WTC11 (cell line): Measurements from ENCODE around the gene NCOA1.

Experiments used
- GRHL2 ChIP-seq: fragments of 250-450 bp; sonication (Bioruptor Pico); IDR thresholded peaks from 2 replicates; pipeline ENCODE4 v1.8.0; 2022; ENCODE audit warnings: mild to moderate bottlenecking, moderate library complexity; ENCODE audit not compliant: insufficient replicate concordance, severe bottlenecking
- ZNF138 ChIP-seq: sonication (generic); formaldehyde crosslinking; conservative IDR thresholded peaks from 2 replicates; pipeline ENCODE4 v1.8.1; 2022; ENCODE audit warnings: mild to moderate bottlenecking, moderate library complexity, missing genetic modification reagents
- TF ChIP-seq, protein P1 (sequence below): sonication (generic); formaldehyde crosslinking; IDR thresholded peaks from 2 replicates; pipeline ENCODE4 v1.8.1; 2023; ENCODE audit warnings: mild to moderate bottlenecking, missing genetic modification reagents, moderate library complexity

DNA sequence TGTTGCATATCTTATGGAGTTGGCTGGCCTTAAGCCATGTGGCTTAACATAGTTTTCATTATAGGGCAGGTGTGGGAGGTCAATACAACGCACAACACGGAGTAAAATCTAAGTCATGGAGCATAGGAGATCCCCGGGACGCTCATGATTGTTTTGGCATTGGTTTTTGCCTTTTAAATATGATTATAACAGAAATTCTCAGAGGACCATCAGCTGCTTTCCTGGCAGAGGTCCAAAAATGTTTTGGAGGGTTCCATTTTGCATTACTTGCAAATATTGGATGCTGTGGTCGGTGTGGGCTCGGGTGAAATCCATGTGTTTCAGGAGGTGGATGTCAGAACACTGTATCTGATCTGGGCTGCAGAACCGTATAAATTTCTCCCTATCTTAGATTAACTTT, 3.4 kb downstream of the NCOA1 start:
- TF ChIP-seq ZNF138 (CRISPR knock-in tag): no peak
- TF ChIP-seq, protein P1, sequence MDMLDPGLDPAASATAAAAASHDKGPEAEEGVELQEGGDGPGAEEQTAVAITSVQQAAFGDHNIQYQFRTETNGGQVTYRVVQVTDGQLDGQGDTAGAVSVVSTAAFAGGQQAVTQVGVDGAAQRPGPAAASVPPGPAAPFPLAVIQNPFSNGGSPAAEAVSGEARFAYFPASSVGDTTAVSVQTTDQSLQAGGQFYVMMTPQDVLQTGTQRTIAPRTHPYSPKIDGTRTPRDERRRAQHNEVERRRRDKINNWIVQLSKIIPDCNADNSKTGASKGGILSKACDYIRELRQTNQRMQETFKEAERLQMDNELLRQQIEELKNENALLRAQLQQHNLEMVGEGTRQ (CRISPR knock-in tag): no peak
- TF ChIP-seq GRHL2 (CRISPR knock-in tag): no peak
